ENCODE measurements around the gene AKIP1. TPM values are rescaled to one million over a fixed set of nuclear protein-coding genes. Genes with fewer than 3 reads are reported as not detected.

Gene AKIP1
- polyA plus RNA-seq, 3 donors: 8.7 to 18.9 (median 18.7) TPM

- Mint-ChIP-seq H3K9me3 (peaks cover 0 to 2% (median 0%) of the 10 kb centered on the region in 7 donors), H3K4me3 (peak overlapping the region; percentile 93 to 95)
Observed at GRCh38 chr11:8910649-8911026, 351 bp upstream of the AKIP1 start.

GRCh38 chr11:8913961-8914660 is 3.1 kb downstream of the AKIP1 start:
- H3K27ac Mint-ChIP-seq: peak overlapping the region in 6 of 7 donors; percentile 49 to 90 (median 70)
- peaks cover 0 to 3% of the 10 kb centered on the region in 2 donors for H3K27me3 ChIP-seq (ENCODE audit: control insufficient read depth in 2 of 2, insufficient read depth in 2 of 2, low read length in 2 of 2)
- H3K9me3 ChIP-seq (replicated peaks in 1 of 2; ENCODE audit: control insufficient read depth in 1 of 2, insufficient read depth in 1 of 2, low read length in 2 of 2): no peaks in the 10 kb centered on the region
- no peaks in the 10 kb centered on the region for H4K20me1 ChIP-seq (ENCODE audit: insufficient read depth, low read length)
- 0% methylated on average over 5 of the region's 9 CpGs for WGBS (ENCODE audit: insufficient coverage)
- intact Hi-C loops (cut with micrococcal nuclease): no loop called here
- peaks cover 23 to 44% of the 10 kb centered on the region in 2 donors for H3K4me1 ChIP-seq (ENCODE audit: control insufficient read depth in 1 of 2, insufficient read depth in 2 of 2, low read length in 2 of 2)
- H3K27me3 Mint-ChIP-seq (ENCODE audit: low read depth in 3 of 3): peaks cover 3 to 12% (median 10%) of the 10 kb centered on the region in 3 donors
- peak; percentile 15 to 42 (median 20) for DNase-seq
- peak overlapping the region; percentile 75 to 82 for H3K4me3 Mint-ChIP-seq
- peaks cover 0 to under 1% (median 0%) of the 10 kb centered on the region in 7 donors for H3K9me3 Mint-ChIP-seq
- H3K4me2 ChIP-seq (replicated peaks; ENCODE audit: extremely low read depth, low read length, poor library complexity, severe bottlenecking): peak overlapping the region; percentile 77
- peaks cover 23 to 39% of the 10 kb centered on the region in 2 donors for H3K36me3 Mint-ChIP-seq
- peaks cover 3% of the 10 kb centered on the region for H3K79me2 ChIP-seq (ENCODE audit: insufficient read depth, low read length)
- peak overlapping the region in 1 of 2 donors; percentile 61 for H3K27ac ChIP-seq (ENCODE audit: low read depth in 1 of 2, low read length in 2 of 2)
- peaks cover 40% of the 10 kb centered on the region for H3K4me1 Mint-ChIP-seq
- H2AFZ ChIP-seq (ENCODE audit: insufficient read depth, low read depth, low read length, poor library complexity, severe bottlenecking): peak overlapping the region; percentile 88
- TF ChIP-seq CTCF (IDR thresholded peaks at IDR 0.05): peak; percentile 64
- peak overlapping the region; percentile 54 for H3K9ac ChIP-seq (ENCODE audit: insufficient read depth, low read length, poor library complexity, severe bottlenecking)
- peaks cover 24 to 32% of the 10 kb centered on the region in 2 donors for H3K36me3 ChIP-seq (replicated peaks in 1 of 2; ENCODE audit: control insufficient read depth in 1 of 2, insufficient read depth in 2 of 2, low read length in 2 of 2)
- peak overlapping the region; percentile 5 to 71 (median 51) for H3K4me3 ChIP-seq (replicated peaks in 1 of 3; ENCODE audit: low read depth in 2 of 3, low read length in 3 of 3)

More at GRCh38 chr11:8910649-8911026, 351 bp upstream of the AKIP1 start:
- Histone ChIP-seq H3K4me1 (ENCODE audit: control insufficient read depth in 1 of 2, insufficient read depth in 2 of 2, low read length in 2 of 2) (peaks cover 23 to 45% of the 10 kb centered on the region in 2 donors), H3K4me2 (replicated peaks; ENCODE audit: extremely low read depth, low read length, poor library complexity, severe bottlenecking) (peak overlapping the region; percentile 98), H3K4me3 (replicated peaks in 1 of 3; ENCODE audit: low read depth in 2 of 3, low read length in 3 of 3) (peak overlapping the region; percentile 45 to 99 (median 93)), H3K79me2 (ENCODE audit: insufficient read depth, low read length) (peaks cover 3% of the 10 kb centered on the region), H2AFZ (ENCODE audit: insufficient read depth, low read depth, low read length, poor library complexity, severe bottlenecking) (peak overlapping the region; percentile 97), H3K9ac (ENCODE audit: insufficient read depth, low read length, poor library complexity, severe bottlenecking) (no peak overlapping the region), H3K27me3 (ENCODE audit: control insufficient read depth in 2 of 2, insufficient read depth in 2 of 2, low read length in 2 of 2) (peaks cover 0 to 3% of the 10 kb centered on the region in 2 donors), H3K27ac (ENCODE audit: low read depth in 1 of 2, low read length in 2 of 2) (no peak overlapping the region), H3K9me3 (replicated peaks in 1 of 2; ENCODE audit: control insufficient read depth in 1 of 2, insufficient read depth in 1 of 2, low read length in 2 of 2) (no peaks in the 10 kb centered on the region), H3K36me3 (replicated peaks in 1 of 2; ENCODE audit: control insufficient read depth in 1 of 2, insufficient read depth in 2 of 2, low read length in 2 of 2) (no peaks in the 10 kb centered on the region), H4K20me1 (ENCODE audit: insufficient read depth, low read length) (no peaks in the 10 kb centered on the region)
- 0% methylated on average over 1 of the region's 19 CpGs for WGBS (ENCODE audit: insufficient coverage)
- H3K27me3 Mint-ChIP-seq (ENCODE audit: low read depth in 3 of 3): peaks cover 4 to 17% (median 14%) of the 10 kb centered on the region in 3 donors
- H3K36me3 Mint-ChIP-seq: peaks cover 0 to 6% of the 10 kb centered on the region in 2 donors
- intact Hi-C loops (cut with micrococcal nuclease): no loop called here
- no peak for TF ChIP-seq CTCF (IDR thresholded peaks at IDR 0.05)
- H3K4me1 Mint-ChIP-seq: peaks cover 53% of the 10 kb centered on the region
- peak overlapping the region in 2 of 7 donors; percentile 18 to 35 for H3K27ac Mint-ChIP-seq
- DNase-seq: no peak

Measured in CD14-positive monocyte (primary cell).